Prostate gland (tissue), 2 donors: Measurements from ENCODE around the gene FOXR1. TPM values are rescaled to one million over a fixed set of nuclear protein-coding genes. Genes with fewer than 3 reads are reported as not detected.
"Not testable (repeated sequence)": the region's sequence is repeated elsewhere in the genome, so short reads cannot be mapped to it uniquely, and the experiment has no call there.

Source experiments
- DNase-seq: peaks from one replicate; pipeline ENCODE4 v3.0.0-alpha.2; 2019; ENCODE audit warnings: low spot score
- H3K27ac ChIP-seq, 2 donors: fragments of 200-600 bp; sonication (generic); 2 replicates each; pipeline ENCODE4 v1.5.1; 2017 to 2019
- H3K27me3 ChIP-seq: fragments of 200-600 bp; sonication (generic); replicated peaks from 2 replicates; pipeline ENCODE4 v1.5.1; 2019; ENCODE audit not compliant: insufficient read depth
- H3K36me3 ChIP-seq, 2 donors: fragments of 200-600 bp; sonication (generic); 1 replicate in 1 of 2; 2 replicates in 1 of 2; pipeline versions ENCODE4 v1.5.1 to v1.8.1; 2017 to 2019
- H3K4me1 ChIP-seq: fragments of 200-600 bp; sonication (generic); replicated peaks from 2 replicates; pipeline ENCODE4 v1.5.1; 2019
- H3K4me3 ChIP-seq, 2 donors: fragments of 200-600 bp; sonication (generic); 2 replicates each; pipeline ENCODE4 v1.5.1; 2017 to 2019
- H3K9me3 ChIP-seq: fragments of 200-600 bp; sonication (generic); 2 replicates; pipeline ENCODE4 v1.5.1; 2017
- POLR2A ChIP-seq: fragments of 450-650 bp; IDR thresholded peaks from one replicate; pipeline ENCODE4 v1.6.1; 2016; ENCODE audit warnings: antibody characterized with exemption, mild to moderate bottlenecking
- POLR2AphosphoS5 ChIP-seq: sonication (generic); formaldehyde crosslinking; IDR thresholded peaks from one replicate; pipeline ENCODE4 v1.6.1; 2017; ENCODE audit warnings: antibody characterized with exemption
- WGBS: methylation state at CpG from one replicate; pipeline ENCODE4 v1.1.5; 2018; 5-methylcytosine and 5-hydroxymethylcytosine counted together
- intact Hi-C: fragments of 100-400 bp; cut with DNase I; formaldehyde crosslinking; loops from one replicate; pipeline ENCODE4 v1.14.2; 2022
- total RNA-seq, 2 donors: library from RNA; depleted of rRNA; stranded (reverse); fragments of >200 nt; gene quantifications; one replicate each; pipeline ENCODE4 v1.1.0, GENCODE V29; 2016
- TF ChIP-seq, protein P1 (sequence below), 4 experiments: fragments of 200-600 bp in 2 of 4; fragments of 450-650 bp in 2 of 4; sonication (generic) in 2 of 4; IDR thresholded peaks; 1 replicate in 3 of 4; 2 replicates in 1 of 4; pipeline ENCODE4 v1.5.1; 2016 to 2019; ENCODE audit warnings: antibody characterized with exemption in 4 of 4, mild to moderate bottlenecking in 2 of 4, moderate library complexity in 2 of 4

FOXR1 gene
- total RNA-seq, 2 donors from 2014 or later: 1.8 TPM; not detected in 1

DNA sequence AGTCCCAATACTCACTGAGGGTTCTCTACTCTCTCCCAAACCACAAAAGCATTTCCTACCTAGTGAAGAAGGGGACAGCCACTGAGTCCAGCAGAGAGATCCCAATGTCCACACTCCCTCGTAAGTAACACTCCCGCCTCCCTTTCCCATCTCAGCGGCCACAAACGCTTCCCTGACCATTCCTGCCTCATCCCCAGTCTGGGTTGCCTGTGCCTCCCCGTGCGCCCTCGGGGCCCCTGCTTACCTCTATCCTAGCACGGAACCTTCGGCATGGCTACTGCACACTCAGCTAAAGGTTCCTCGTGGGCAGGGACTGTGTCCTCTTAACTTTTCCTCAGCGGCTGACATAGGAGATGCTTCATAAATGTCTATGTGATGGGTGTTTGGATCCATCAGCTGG lies 14.0 kb upstream of the FOXR1 start:
- 77% methylated on average over 11 of the region's 11 CpGs for WGBS
- H3K4me1 ChIP-seq: no peaks in the 10 kb centered on the region
- H3K4me3 ChIP-seq: no peak overlapping the region
- H3K27ac ChIP-seq: no peak overlapping the region
- TF ChIP-seq POLR2A (no peak), POLR2AphosphoS5 (no peak)
- TF ChIP-seq, protein P1, sequence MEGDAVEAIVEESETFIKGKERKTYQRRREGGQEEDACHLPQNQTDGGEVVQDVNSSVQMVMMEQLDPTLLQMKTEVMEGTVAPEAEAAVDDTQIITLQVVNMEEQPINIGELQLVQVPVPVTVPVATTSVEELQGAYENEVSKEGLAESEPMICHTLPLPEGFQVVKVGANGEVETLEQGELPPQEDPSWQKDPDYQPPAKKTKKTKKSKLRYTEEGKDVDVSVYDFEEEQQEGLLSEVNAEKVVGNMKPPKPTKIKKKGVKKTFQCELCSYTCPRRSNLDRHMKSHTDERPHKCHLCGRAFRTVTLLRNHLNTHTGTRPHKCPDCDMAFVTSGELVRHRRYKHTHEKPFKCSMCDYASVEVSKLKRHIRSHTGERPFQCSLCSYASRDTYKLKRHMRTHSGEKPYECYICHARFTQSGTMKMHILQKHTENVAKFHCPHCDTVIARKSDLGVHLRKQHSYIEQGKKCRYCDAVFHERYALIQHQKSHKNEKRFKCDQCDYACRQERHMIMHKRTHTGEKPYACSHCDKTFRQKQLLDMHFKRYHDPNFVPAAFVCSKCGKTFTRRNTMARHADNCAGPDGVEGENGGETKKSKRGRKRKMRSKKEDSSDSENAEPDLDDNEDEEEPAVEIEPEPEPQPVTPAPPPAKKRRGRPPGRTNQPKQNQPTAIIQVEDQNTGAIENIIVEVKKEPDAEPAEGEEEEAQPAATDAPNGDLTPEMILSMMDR (IDR thresholded peaks at IDR 0.05): no peak
- H3K9me3 ChIP-seq: no peaks in the 10 kb centered on the region
- intact Hi-C loops: loop anchor here (2.0 kb wide), 1 partner anchor 51 kb away; no protein-coding TSS in a partner anchor
- H3K36me3 ChIP-seq: no peaks in the 10 kb centered on the region
- H3K27me3 ChIP-seq: no peaks in the 10 kb centered on the region
- no peak for DNase-seq

DNA sequence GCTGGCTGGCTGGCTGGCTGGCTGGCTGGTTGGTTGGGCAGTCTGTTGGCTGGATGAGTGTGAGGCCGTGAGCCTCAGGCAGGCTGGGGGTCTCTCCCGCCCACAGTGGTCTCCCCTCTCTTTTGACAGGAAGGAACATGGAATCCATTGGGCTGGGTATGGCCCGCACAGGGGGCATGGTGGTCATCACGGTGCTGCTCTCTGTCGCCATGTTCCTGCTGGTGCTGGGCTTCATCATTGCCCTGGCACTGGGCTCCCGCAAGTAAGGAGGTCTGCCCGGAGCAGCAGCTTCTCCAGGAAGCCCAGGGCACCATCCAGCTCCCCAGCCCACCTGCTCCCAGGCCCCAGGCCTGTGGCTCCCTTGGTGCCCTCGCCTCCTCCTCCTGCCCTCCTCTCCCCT lies 13.6 kb upstream of the FOXR1 start:
- no peak overlapping the region for H3K4me3 ChIP-seq
- intact Hi-C loops: loop anchor here (2.0 kb wide), 1 partner anchor 51 kb away; no protein-coding TSS in a partner anchor
- H3K9me3 ChIP-seq: no peaks in the 10 kb centered on the region
- H3K27ac ChIP-seq: no peak overlapping the region
- 90% methylated on average over 8 of the region's 8 CpGs for WGBS
- no peak for DNase-seq
- no peaks in the 10 kb centered on the region for H3K4me1 ChIP-seq
- H3K27me3 ChIP-seq: no peaks in the 10 kb centered on the region
- no peaks in the 10 kb centered on the region for H3K36me3 ChIP-seq
- TF ChIP-seq POLR2A: no peak
- TF ChIP-seq, protein P1 (IDR thresholded peaks at IDR 0.05): no peak
- TF ChIP-seq POLR2AphosphoS5: no peak

DNA sequence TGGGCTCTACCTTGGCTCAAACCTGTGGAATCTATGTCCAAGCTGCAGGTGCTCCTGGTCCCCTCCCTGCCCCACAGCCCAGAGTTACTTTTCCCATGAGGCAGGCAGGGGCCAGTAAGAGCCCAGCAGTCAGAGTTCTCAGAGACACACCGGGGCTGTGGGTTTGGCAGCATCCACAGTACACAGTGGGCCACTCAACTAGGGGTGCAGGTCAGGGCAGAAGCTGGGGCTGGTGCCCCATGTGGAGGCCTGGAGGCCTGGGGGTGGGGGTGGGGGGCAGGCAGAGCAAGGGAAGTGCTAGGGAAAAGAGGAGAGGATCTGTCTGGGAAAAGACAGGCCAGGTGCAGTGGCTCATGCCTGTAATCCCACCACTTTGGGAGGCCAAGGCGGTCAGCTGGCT lies 13.0 kb upstream of the FOXR1 start:
- H3K9me3 ChIP-seq: no peaks in the 10 kb centered on the region
- intact Hi-C loops: no loop called here
- no peaks in the 10 kb centered on the region for H3K4me1 ChIP-seq
- H3K27me3 ChIP-seq: no peaks in the 10 kb centered on the region
- 92% methylated on average over 1 of the region's 2 CpGs for WGBS
- H3K27ac ChIP-seq: no peak overlapping the region
- no peak for TF ChIP-seq POLR2AphosphoS5
- TF ChIP-seq, protein P1 (IDR thresholded peaks at IDR 0.05): no peak
- TF ChIP-seq POLR2A: no peak
- no peaks in the 10 kb centered on the region for H3K36me3 ChIP-seq
- H3K4me3 ChIP-seq: no peak overlapping the region
- no peak for DNase-seq

DNA sequence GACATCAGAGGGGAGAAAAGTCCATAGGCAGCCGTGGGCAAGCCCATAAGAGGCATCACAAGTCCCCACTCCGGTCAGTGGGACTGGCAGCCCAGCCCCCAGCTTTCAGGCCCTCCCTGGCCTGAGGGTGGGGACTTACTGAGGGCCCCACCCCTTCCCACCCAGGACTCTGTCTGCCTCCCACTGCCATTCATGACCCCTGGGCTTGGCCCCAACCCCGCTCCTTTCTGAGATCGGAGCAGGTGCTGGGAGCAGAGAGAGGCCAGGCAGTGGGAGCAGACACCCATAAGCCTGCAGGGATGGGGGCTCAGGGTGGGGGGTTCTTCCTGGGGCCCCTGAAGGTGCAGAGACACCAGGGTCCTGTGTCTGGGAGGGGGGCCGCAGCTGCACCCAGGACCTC lies 10.4 kb upstream of the FOXR1 start:
- H3K27me3 ChIP-seq: no peaks in the 10 kb centered on the region
- H3K27ac ChIP-seq: no peak overlapping the region
- 88% methylated on average over 5 of the region's 5 CpGs for WGBS
- no peaks in the 10 kb centered on the region for H3K4me1 ChIP-seq
- DNase-seq: no peak
- intact Hi-C loops: no loop called here
- no peaks in the 10 kb centered on the region for H3K36me3 ChIP-seq
- TF ChIP-seq POLR2A: no peak
- no peak for TF ChIP-seq POLR2AphosphoS5
- TF ChIP-seq, protein P1 (IDR thresholded peaks at IDR 0.05): no peak
- no peak overlapping the region for H3K4me3 ChIP-seq
- no peaks in the 10 kb centered on the region for H3K9me3 ChIP-seq

DNA sequence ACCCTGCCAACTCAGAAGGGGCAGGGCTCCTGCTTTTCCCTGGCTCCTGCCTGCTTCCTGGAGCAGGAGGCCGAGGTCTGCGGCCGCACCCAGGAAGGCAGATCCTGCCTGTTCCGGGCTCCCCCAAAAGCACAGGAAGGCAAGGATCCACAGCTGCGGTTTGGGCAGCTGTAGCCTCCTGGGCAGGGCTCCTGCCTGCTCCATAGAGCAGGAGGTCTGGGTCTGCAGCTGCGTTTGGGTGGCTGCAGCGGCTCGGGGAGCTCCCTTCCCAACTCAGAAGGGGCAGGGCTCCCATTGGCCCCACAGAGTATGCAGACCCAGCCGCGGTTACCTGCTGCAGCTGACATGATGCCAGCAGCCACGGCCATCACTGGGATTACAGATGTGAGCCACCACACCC lies 10.0 kb upstream of the FOXR1 start:
- 44% methylated on average over 11 of the region's 11 CpGs for WGBS
- Histone ChIP-seq H3K27me3 (no peaks in the 10 kb centered on the region), H3K36me3 (no peaks in the 10 kb centered on the region), H3K4me3 (no peak overlapping the region), H3K27ac (no peak overlapping the region), H3K4me1 (no peaks in the 10 kb centered on the region), H3K9me3 (no peaks in the 10 kb centered on the region)
- DNase-seq: no peak
- intact Hi-C loops: no loop called here
- TF ChIP-seq POLR2AphosphoS5 (no peak), POLR2A (no peak)
- TF ChIP-seq, protein P1 (IDR thresholded peaks at IDR 0.05): no peak

DNA sequence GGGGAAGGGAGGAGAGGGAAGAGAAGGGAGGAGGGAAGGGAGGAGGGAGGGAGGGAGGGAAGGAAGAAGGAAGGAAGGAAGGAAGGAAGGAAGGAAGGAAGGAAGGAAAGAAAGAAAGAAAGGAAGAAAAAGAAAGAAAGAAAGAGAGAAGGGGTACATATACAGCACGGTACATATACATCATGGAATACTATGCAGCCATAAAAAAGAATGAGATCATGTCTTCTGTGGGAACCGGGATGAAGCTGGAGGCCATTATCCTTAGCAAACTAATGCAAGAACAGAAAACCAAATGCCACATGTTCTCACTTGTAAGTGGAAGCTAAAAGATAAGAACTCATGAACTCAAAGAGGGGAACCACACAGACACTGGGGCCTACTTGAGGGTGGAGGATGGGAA lies 2.1 kb upstream of the FOXR1 start:
- 94% methylated on average over 2 of the region's 2 CpGs for WGBS
- H3K4me3 ChIP-seq, H3K27ac ChIP-seq, intact Hi-C loops, H3K9me3 ChIP-seq, H3K36me3 ChIP-seq, H3K27me3 ChIP-seq, H3K4me1 ChIP-seq, DNase-seq: not testable (repeated sequence)
